GM19035 (cell line): ENCODE measurements around the gene CEBPA.

Source experiments
- ATAC-seq: cut with Tn5 transposase; IDR thresholded peaks from one replicate; pipeline ENCODE4 v1.9.1; 2021; ENCODE audit not compliant: unreplicated experiment

The CEBPA gene

DNA sequence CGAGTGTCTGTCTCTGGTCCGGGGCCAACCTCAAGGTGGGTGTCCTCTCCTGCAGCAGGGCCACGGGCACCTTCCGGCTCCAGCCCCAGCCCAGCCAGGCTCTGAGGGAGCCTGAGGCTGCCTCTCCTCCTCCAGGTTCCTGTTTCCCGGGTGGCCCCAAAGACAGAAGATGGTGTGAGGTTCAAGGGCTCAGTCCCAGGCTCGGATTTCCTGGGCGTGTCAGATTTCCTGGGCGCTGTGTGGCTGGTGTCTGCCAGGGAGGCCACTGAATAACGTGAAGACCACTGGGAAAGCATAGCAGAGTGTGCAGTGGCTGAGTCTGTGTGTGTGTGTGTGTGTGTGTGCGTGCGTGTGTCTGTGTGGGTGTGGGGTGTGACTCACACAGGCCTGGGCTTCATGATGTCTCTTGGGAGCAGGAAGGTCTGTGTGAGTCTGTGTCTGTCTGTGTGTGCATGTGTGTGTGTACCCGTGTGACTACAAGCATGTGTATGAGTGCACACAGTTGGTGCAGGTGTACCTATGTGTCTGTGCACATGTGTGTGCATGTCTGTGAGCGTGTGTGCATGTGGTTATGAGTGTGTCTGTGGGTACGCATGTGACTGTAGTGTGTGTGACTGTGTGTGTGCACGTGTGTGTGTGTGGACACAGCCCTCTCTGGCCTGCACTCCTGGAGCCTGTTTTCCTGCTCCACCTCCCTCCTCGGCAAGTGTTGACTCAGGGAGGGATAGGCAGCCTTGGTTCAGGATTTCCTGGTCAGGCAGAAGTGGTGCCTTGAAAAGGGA, 28.3 kb downstream of the CEBPA start:
- no peak for ATAC-seq

DNA sequence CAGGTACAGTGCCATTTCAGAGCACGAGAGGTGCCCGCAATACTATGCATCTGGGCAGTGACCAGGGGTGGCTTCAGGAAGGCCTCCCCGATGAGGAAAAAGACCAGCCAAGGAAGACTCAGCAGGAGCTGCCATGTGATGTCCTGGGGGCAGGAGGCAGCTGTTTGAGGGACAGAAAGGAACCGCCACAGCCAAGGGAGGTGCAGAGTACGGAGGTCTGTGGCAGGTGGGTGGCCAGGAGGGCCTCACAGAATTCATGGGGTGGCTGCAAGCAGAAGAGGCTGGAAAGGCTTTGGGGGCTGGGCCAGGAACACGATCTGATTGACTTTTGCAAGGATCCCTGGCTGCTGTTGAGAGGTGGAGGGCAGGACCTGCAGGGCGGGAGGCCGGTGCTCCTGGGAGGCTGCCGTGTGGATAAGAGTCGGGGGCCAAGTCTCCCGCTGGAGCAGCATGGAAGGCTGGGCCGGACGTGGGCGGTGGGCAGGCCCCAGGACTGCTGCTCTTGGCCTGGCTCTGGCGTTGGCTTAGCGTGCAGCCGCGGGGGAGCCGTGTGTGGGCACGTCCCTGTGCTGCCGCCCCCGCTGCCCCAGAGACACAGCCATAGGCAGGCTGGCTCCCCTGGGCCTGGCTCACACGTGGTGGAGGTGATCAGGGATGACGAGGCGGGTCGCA, 29.1 kb downstream of the CEBPA start:
- ATAC-seq = no peak

DNA sequence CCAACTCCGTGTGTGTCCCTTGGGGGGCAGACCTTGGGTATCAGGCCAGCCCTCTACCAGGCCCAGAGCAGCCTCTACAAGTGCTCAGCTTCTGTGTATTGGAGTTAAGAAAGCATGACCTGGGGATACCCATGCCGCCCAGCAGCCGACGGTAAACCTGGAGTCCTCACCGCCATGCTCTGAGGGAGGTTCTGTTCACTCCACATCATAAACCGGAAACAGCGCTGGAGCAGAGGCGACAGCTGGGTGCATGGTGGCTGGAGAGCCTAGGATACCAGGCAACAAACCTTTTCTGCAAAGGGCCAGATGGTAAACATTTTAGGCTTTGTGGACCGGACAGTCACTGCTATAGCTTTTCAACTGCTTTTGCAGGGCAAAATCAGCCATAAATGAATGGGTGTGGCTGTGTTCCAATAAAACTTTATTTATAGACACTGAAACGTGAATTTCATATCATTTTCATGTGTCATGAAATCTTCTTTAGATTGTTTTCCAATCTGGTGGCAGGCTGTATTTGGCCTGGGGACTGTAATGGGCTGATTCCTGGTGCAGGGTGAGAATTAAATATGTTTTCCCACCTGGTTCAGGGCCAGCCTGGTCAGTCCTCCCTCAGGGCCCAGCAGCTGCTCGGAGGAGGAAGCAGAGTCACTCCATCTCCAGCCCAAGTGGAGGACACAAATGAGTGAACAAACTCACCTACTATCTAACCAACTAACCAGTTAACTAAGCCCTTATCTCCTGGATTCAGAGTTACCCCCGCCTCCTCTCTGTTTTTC, 30.9 kb downstream of the CEBPA start:
- no peak for ATAC-seq

DNA sequence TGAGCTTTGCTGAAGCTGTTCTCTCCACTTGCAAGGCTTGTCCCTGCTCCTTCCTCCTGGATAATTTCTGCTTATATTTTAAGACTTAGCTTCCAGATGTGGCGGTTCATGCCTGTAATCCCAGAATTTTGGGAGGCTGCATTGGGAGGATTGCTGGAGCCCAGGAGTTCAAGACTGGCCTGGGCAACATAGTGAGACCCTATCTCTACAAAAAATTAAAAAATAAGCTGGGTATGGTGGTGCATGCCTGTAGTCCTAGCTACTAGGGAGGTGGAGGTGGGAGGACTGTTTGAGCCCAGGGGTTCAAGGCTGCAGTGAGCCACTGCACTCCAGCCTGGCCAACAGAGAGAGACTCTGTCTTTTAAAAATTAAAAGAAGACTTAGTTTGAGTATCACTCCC, 31.6 kb downstream of the CEBPA start:
- no peak for ATAC-seq

GRCh38 chr19:33269016-33269415, 33.3 kb downstream of the CEBPA start:
- ATAC-seq = no peak

- ATAC-seq = no peak
These were observed 34.0 kb downstream of the CEBPA start for GRCh38 chr19:33268162-33268991.

GRCh38 chr19:33267706-33268105, 34.6 kb downstream of the CEBPA start:
- ATAC-seq = no peak

DNA sequence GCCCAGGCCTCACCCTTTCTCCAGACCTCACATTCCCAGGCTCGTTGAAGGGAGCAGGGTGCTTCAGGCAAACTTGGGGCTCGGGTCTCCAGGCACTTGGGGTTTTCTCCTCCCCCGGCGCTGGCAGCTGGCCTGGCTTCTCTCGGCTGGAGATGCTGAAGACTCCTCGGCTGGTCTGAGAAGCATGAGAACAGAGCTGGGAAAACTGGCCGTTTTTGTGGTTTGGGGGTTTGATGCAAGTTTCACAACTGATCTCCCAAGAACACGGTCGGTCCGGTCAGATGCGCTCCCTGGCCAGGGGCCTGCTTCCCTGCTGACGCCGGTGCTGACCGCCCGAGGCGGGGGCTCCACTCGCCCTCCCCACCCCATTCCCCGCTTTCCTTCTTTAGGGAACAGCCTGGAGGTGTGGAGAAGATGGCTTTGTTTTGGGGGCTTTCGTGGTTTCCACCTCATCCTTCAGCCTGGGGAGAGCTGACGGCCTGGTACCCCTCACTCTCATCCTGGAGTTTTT, 35.3 kb downstream of the CEBPA start:
- ATAC-seq = no peak

GRCh38 chr19:33264881-33265445, 37.4 kb downstream of the CEBPA start:
- no peak for ATAC-seq

GRCh38 chr19:33263325-33264023, 38.9 kb downstream of the CEBPA start:
- no peak for ATAC-seq

GRCh38 chr19:33261511-33262189, 40.7 kb downstream of the CEBPA start:
- ATAC-seq = no peak

GRCh38 chr19:33260628-33261418, 41.5 kb downstream of the CEBPA start:
- ATAC-seq = no peak

DNA sequence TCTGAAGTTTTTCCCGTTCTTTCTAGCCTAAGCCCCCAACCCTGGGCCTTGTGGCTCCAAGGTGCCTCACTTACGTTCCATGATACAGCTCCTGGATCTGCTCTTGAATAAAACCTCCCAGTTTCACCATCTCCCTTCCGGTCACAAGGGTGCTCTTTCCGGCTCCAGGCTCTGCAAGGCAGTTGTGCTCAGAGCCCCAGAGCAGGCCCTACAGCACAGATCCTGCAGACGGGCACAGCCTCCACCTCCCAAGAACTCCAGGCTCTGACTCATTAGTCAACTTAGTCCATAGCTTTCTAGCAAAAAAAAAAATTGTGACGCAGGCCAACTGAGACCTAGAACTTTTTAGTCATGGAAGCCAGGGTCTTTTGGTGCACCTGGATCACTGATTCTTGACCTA, 42.8 kb downstream of the CEBPA start:
- no peak for ATAC-seq

DNA sequence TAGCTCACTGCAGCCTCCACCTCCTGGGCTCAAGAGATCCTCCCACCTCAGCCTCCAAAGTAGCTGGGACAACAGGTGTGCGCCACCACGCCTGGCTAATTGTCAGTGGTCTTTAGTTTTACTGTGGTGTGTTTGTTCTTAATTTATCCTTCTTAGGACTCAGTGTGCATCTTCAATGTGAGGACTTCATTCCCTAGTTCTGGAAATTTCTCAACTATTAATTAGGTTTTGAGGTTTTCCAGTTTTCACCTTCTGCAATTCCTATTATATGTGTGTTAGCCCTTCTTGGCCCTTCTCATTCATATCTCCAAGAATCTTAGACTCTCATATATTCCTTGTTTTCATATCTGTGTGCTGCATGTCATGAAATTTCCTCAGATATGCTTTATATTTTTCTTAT, 44.5 kb downstream of the CEBPA start:
- no peak for ATAC-seq

DNA sequence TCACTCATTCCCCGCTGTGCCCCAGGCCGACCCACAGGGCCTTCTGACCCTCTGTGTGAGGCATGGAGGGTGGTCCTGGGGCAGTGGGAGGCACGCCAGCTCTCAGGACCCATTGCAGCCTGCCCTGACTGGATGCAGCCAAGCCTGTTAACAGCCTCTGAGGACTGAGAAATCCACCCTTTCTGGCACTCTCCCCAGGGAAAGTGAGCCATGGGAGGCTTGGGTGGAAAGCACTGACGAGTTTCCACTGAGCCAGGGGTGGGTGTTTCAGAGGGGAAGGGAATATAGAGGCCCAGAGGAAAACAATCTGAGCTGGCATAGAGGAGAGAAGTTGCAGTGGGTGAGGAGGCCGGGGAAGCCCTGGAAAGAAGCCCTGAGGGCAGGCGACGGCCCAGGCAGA, 46.1 kb downstream of the CEBPA start:
- ATAC-seq = no peak

- ATAC-seq = no peak
These were observed 46.6 kb downstream of the CEBPA start for GRCh38 chr19:33255781-33256180.

GRCh38 chr19:33254245-33254824, 48.0 kb downstream of the CEBPA start:
- ATAC-seq = no peak

- ATAC-seq = no peak
These were observed 49.4 kb downstream of the CEBPA start for GRCh38 chr19:33252971-33253370.
